GM12892 (cell line): Measurements from ENCODE around the gene ABCC1.

Experiments
- DNase-seq: peaks from one replicate; pipeline ENCODE4 v3.0.0; 2011; ENCODE audit not compliant: insufficient read length
- FAIRE-seq: peaks from 2 replicates; lab custom pipeline; 2011; peaks lifted over from hg19 to GRCh38; lab: Jason Lieb, UNC
- POLR2A ChIP-seq: IDR thresholded peaks from 2 replicates; pipeline ENCODE4 v1.6.1; 2011; ENCODE audit warnings: low read depth, low read length, control low read depth
- POLR2AphosphoS5 ChIP-seq: IDR thresholded peaks from 2 replicates; pipeline ENCODE4 v1.6.1; 2011; ENCODE audit warnings: low read depth, low read length, control low read depth
- TAF1 ChIP-seq: IDR thresholded peaks from 2 replicates; pipeline ENCODE4 v1.6.1; 2011; ENCODE audit warnings: low read depth, mild to moderate bottlenecking, control low read depth, low read length, borderline replicate concordance

Gene ABCC1

GRCh38 chr16:16191493-16192167 lies 242.2 kb downstream of the ABCC1 start:
- no peak for TF ChIP-seq TAF1
- no peak for TF ChIP-seq POLR2AphosphoS5
- no peak for TF ChIP-seq POLR2A
- DNase-seq: no peak
- no peak for FAIRE-seq
